Stimulated activated CD4-positive, alpha-beta T cell treated with anti-CD3 and anti-CD28 coated beads, Interleukin-4, amount 100 ng/mL, for 48 hours (primary cell): ENCODE results near the gene TMEM120B.

ENCODE experiments used
- DNase-seq, 2 donors: peaks; one replicate each; pipeline ENCODE4 v3.0.0-alpha.2; 2020; ENCODE audit warnings: low read depth in 2 of 2

Gene TMEM120B

DNA sequence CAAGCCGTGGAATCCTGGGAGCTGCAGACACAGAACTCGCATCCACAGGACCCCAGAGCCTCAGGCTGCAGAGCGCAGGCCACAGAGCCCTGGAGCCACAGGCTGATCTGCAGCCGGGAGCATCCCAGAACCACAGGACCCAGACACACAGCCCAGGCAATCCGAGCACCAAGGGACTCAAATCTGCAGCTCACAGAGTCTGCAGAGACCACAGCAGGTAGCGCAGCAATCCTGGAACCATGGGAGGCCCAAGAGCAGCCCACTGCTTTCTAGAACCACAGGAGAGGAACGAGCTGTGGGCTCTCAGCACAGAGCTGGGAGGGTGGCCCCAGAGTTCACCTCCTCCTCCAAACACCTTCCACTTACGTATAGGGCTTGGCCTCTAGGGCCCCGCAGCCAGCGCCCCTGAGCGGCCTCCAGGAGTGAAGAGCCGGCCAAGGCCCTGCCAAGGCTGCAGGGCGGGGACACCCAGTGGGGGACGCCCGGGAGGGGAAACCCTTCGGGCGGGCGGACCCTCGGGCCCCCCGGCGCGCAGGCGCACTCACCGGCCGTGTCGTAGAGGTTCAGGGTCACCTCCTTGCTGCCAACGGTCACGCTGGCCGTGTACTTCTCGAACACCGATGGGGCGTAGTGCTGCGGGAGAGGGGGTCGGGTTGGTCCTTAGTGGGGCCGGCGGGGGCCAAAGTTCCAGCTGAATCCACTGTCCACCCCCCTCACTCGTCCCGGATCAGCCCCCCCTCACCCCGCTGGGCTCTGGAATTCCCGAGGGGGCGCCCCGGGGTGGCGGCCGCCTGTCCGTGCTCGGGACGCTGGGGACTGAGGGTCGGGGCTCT, 80.3 kb downstream of the TMEM120B start:
- no peak for DNase-seq

DNA sequence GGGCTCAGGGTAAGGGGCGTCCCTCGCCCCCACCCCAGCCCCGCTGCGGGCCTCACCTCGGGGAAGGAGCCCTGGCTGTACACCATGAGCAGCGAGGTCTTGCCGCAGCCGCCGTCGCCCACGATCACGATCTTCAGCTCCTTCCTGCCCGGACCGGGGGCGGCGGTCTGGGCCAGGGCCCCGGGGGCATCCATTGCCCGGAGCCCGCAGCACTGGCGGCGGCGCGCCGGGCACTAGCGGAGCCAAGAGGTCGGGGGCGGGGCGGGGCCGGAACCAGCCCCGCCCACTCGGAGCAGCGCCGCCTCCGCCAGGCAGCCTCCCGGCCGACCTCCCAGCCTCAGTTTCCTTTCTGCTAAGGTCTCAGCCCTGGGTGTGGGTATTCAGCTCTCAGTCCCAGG, 80.9 kb downstream of the TMEM120B start, which contains the start of gene RHOF:
RHOF (minus strand) TSS at position 249 of the 398 bp plus-strand sequence; CDS start at position 194, 55 bp downstream.
- peak in 1 of 2 donors; percentile 66 for DNase-seq

DNA sequence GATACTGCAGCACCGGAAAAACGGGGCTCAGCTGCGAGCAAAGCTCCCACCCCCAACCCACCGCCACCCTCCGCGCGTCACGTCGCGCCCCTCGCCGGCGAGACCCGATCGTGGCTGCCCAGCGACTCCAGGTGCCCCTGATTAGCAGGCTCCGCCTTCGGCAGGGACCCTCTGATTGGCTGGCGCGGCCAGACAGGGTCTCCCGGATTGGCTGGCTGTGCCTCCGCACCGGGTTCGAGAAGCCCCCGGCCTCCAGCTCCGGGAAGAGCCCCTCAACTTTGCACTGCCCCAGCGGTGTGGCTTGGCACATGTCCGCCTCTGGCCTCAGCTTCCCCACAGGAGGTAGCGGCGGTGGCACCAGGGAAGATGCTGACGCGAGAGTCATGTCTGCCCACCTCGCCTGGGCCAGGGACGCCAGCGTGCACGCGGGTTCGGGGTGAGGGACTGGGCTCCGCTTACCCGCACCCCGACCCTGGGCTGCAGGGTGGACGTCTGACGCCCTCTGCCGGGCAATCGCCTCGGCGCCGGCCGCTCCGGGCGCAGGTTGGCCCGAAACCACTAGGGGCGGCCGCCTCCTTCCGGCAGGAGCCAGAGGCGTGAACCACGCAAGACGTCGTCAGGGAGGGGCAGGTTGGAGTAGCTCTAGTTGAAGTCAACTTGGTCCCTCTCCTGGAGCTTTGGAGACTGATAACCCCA, 81.4 kb downstream of the TMEM120B start:
- DNase-seq, result peak; percentile 94

DNA sequence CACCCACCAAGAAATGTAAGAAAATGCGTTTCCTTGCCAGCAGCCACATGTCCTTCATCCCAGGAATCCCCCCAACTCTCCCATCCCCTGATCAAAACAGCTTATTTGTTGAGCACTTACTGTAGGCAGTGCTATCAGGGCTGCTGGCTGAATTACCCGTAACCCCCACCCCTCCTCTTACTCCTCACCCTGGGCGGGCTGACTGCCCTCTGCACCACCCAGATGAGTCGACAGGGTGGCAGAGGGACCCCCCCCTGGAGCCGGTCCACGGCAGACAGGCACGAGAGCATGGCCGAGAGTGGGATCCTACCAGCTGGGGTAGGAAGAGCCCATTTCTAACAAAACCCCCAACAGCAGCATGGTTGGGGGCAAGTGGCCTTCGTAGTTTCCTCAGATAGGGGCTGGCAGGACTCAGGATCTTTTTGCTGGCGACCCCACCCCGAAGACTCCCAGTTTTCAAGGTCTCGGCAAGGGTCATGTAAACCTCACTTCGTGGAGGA, 82.0 kb downstream of the TMEM120B start:
- DNase-seq, result no peak

DNA sequence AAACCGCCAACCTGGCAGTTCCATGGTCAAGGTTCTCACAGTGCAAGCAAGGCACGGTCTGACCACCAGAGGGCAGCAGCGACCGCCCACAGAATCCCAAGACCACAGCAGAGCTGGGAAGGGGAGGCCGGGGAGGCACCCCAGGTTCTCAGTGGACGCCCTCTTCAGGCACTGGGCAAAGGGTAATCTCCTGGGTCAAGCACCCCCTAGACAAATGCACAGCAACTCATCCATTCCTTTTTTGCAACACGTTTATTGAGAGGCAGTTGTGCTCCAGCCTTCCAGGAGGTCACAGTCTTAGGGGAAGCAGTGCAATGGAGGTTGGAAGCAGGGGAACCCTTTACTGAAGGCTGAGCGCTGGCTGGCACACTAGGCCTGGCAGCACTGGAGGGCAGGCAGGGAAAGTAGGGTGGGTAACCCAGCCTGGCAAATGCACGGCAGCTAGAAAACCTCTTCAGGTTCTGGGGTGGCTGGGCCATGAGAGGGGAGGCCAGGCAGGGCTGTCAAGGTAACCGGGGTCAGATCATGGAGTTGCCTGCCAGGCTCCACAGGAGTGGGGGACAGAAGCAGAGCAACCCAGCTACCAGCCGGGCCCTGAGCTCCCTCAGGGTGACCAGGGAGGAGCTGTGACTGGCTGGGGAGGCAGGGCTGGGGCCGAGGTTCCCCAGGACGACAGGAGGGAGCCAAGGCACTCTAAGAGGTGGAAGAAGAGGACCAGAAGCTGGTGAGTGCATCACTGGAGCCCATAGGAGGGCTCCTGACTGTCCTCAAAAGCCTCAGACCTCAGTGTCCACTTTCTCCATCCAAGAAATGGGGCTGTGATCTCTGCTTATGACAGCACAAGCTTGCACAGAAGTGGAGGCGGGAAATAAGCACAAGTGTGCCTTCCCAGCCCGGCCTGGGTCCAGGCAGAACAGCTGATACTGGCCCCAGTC, 82.7 kb downstream of the TMEM120B start:
- peak; percentile 78 to 81 for DNase-seq

DNA sequence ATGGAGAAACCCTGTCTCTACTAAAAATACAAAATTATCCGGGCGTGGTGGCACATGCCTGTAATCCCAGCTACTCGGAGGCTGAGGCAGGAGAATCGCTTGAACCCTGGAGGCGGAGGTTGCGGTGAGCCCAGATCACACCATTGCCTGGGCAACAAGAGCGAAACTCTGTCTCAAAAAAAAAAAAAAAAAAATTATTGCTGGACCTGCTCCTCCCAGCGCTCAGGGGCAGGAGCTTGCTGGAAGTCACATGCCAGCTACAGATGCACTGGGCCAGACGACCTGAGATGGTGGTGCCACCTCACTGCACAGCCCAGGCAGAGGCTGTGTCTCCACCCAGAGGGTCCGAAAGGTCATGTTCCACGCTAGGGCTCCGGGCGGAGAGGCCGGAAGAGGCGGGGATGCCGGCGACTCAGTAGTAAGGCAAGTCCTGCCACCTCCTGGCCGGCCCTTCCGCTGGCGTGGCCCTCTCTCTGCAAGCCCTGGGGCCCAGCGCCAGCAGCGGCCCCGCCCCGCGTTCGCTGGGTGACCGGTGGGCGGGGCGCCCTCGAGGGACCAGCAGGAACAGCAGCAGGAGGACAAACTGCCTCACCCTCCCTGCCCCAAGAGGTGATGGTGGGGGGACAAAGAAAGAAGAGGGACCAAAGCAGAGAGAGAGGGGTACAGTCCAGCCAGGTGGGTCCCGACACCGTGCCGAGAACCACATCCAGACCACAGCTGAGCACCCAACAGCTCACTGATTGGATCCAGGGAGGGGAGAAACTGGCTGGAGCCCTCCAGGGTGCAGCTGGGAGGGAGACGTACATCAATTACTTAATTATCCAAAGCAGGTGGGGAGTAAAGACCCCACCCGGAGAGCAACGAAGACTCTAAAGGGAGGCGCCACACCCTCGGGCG, 84.6 kb downstream of the TMEM120B start:
- DNase-seq, result no peak

DNA sequence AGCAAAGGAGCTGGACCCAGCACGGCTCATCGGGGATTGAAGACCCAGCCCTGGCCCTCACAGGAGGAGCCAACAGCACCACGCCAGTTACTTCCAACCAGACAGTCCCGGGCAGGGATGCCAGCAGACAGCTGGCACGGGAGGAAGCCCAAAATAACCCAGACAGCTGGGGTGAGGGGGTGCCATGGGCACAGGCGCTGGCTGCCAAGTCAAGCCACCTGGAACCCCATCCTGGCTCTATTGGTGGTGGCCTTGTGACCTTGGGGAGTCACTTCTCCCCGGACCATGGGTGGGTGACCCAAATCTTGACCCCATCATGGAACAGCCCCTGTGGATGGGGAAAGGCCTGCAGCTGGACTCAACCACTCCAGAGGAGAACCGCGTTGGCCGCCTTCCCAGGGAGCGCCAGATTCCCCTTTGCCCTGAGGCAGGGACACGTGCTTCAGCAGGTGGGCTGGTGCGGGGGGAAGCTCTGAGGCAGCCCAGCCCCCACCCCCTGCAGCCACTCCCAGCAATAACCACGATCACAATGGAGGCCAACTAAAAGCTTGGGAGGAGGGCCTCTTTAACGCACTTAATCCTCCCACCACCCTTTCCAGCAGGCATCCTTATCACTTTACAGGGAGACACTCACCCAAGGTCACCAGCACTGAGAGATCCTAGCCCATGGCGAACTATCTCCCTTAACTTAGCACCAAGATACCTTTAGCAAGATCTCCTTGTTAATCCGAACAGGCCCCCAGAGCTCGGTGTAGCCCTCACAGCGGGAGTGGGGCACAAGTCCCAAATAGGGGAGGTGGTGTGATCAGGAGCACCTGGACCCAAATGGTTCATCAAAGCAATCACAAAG, 85.6 kb downstream of the TMEM120B start:
- DNase-seq, result no peak

DNA sequence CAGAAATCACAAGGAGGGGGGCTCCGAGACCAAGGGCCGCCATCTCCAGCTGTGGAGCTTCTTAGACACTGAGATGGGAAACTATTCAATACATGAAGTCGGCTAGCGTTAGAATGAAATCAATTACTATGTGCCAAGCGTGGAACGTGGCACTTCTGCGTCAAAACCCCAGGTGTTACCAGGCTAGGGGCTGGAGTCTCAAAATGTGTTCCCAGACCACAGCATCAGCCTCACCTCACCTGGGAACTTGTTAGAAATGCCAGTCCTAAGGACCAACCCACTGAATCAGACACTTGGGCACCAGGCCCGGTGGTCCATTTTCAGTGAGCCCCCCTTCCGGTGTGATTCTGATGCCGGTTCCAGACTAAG, 86.2 kb downstream of the TMEM120B start:
- no peak for DNase-seq

DNA sequence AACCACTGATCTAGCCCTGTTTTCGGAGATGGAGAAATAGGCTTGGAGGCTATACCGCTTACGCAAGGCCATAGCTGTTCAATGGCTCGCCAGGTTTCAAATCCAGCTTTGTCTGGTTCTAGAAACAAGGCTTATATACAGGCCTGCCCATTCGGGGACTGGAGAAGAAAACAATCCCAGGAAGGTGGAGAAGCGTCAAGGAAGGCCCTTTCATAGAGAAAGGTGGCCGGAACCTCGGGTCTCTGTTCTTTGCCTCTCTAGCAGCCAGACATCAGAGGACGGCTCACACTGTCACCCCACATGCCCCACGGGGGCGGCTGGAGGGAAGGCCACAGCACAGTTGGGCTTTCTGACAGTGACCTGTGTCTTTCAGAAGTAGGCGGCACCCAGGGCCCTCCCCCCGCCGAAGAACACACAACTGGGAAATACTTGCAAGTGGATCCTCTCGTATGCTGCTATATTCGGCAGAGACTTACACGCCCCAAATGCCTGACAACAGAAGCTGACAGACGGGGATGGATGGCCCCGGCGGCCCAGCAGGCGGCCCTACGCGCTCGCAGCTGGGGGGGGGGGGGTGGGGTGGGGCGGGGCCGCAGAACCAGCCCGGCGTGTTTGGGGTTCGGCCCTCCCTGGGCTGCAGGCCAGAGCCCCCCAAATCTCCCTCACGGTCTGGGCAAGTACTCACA, 86.7 kb downstream of the TMEM120B start:
- no peak for DNase-seq

DNA sequence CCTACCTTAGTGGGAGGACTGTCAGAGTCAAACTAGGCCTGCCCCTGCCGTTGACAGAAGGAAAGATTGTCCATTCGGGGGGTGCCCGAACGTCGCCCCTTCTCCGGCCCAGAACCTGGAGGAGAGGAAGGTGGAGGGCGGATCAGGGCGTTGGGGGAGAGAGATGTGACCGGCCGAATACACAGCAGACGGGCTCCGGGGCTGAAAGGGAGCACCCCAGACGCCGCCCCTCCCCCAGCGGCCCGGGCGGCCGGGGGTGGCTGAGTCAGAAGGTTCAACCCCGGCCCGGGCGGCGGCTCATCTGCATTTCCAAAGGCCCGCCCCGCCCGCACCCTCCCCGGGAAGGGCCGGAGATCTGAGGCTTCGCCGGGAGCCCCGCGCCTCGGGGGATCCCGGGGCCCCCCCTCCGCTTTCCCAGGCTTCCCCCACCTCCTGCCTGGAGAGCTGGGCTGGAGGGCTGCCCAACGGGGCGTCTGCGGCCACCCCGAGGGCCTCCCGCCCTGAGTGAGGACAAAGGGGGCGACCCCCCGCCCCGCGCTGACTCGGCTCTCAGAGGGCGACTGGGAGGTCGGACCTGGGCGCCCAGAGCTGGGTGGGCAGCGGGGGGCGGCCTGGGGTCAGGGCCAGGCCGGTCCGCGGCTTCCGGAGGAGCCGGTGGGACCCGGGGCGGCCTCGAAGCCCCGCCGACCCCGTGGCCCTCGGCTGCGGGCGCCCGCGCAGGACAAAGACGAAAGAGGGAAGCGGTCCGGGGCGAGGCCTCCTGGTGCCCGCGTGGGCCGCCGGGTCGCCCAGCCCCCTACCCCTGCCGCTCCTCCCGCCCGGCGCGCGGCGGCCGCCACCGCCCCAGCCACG, 87.5 kb downstream of the TMEM120B start:
- DNase-seq, result peak; percentile 76 to 82

DNA sequence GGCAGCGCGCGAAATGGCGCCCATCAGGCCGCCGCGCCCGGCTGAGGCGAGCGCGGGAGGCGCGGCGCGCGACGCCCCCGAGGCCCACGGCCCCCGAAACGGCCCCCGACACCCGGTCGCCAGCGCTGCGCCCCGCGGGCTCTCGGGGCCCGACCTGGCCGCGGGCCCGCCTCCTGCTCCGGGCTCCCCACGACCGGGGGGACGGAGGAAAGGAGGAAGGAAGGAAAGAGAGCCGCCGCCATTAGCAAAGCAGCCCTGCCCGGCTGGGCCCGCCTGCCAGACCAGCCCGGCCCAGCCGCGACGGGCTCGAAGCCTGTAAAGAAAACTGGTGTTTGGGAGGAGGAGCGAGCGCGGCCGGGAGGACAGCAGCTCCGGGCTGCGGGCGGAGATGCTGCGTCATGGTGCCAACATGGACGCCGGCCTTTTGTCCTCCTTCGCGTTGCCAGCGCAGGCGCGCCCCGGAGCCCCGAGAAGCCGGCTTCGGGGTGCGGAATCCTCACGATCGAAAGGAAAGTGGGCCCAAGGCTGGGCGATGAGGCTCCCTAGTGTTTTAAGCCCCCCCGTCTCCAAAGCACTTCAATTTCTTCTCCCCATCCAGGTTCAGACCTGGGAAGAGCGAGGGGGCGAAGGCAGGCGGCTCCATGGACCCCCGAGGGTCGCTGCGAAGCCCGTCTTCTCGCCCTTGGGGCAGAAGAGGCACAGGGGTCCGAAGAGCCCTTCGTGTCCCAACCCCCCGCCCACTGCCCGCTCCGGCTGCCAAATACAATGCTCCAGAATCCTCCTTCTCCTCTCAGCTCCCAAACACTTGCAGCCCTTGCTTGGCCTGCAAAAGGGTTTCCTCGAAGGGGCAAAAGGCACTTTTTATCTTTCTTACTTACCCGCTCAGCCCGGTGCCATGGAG, 88.4 kb downstream of the TMEM120B start:
- DNase-seq, result peak in 1 of 2 donors; percentile 58

DNA sequence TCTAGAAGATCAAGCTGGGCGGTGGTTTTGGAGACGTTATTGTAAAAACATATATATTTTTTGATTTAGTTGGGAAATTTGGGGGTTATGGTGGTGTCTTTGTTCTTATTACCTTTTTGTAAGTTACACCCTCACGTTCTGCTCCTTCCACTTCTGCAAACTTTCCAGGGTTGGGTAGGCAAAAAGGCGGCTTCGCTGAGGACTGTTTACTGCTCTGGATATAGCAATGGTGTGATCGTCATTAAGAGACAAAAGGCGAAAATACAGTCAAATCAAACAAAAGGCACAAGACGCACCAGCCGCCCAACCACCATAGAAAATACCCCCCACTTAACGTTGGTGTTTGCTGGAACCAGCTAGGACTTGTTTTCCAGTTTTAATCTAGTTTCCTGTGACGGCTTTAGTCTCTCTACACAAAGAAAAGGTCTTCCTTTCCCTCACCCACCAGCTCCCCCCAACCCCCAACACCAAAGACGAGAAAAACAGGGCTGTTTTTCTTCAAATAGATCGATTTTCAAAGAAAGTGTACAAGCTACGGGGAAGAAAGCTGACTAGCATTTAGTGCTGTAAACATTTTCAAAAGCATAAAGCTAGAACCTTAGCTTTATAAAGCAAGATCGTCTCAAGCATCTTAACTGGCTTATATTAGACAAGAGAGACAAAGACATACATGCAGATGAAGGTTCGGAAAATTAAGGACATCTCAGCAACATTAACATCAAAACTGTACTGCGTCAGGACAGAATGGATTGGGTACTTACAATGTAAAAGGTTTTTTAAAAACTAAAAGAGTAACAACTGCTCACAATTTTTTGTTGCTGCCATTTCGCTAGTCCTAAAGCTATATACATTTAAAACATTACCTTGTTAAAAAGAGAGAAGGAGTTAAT, 89.3 kb downstream of the TMEM120B start:
- DNase-seq, result no peak

DNA sequence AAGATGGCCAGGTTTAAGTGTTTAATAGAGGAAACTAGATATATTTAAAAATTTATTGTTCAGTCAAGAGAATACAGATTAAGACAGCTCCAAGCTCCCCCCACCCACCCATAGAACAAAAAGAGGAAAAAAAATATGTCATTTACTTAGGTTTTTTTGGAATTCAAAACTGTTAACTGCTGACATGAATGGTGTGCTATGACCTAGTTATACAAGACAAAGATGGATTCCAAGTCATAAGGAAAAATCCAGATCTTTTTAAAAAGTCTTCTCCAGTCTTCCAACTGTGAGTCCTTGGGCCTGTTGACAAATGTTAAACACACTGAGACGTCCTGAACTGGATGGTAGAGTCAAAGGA, 89.9 kb downstream of the TMEM120B start:
- no peak for DNase-seq

DNA sequence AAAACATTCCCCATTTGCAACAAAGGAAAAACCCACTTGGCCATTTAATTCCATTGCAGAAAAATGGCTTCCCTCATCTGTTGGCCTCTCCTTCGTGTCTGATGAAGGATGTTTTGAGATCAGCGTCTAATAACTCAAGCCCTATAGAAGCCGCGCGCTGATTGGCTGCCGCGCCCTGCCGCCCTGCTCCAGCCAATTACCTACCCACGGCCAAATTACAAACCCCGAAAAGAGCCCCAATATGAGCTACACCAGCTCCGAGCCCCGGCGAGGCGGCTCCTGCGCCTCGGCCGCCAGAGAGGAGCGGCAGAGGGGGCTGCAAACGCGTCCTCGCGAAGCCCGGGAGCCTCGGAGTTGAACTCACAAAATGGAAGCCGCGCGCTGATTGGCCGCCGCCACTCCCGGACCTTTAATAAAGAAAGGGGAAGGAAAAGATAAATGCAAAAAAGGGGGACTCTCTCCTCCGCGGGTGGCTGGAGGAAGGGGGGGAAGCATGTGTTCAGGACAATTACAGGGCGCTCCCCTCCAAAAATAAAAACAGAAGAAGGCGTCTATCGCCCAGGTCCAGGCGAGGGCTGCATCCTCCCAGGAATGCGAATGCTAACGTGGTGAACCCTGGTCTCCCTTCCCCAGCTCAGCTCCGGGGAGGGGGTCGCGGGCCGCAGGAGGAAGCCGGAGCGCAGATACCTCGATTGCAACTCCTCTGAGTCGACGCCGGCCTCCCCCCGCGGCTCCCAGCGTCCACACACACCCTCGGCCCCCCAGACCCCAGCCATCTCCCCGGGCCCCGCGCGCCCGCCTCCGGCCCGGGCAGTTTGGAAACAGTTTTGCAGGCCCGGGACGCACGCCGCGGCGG, 90.5 kb downstream of the TMEM120B start:
- DNase-seq, result peak; percentile 83 to 85

DNA sequence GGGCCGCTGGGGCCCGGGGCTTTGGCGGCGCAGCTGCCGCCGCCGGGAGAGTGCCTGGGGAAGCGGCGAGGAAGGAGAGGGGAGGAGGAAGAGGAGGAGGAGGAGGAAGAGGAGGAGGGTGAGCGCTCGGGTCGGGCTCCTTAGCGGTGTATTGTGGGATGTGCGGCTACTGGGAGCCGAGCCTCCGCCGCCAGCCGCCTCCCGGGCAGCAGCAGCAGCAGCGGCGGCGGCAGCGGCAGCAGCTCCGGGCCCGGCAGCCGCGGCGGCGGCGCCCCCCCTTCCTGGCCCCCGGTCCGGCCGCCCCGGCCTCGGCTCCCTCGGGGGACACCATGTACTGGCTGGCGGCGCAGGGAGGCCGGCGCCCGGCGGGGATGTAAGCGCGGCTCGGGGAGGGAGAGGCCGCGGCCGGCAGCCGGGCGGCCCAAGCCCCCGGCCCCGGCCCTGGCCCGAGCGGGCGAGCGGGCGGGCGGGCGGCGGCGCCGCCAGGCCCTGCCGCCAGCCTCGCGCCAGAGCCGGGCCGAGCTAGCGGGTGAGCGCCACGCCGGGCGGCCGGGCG, 91.4 kb downstream of the TMEM120B start, which contains the start of gene SETD1B:
SETD1B (plus strand) TSS at position 149 of the 556 bp plus-strand sequence. CDS start 729 bp downstream, outside the sequence.
- DNase-seq, result peak in 1 of 2 donors; percentile 61
